Testis (tissue), 2 donors: ENCODE results near the gene ARHGAP23.

ENCODE experiments used
- CTCF ChIP-seq, 3 experiments: fragments of 450-650 bp in 2 of 3; fragments of 200-600 bp in 1 of 3; sonication (generic) in 1 of 3; IDR thresholded peaks; one replicate each; pipeline ENCODE4 v1.5.1; 2016 to 2019; ENCODE audit warnings: antibody characterized with exemption in 3 of 3, mild to moderate bottlenecking in 2 of 3, moderate library complexity in 1 of 3
- POLR2A ChIP-seq: fragments of 450-650 bp; IDR thresholded peaks from one replicate; pipeline ENCODE4 v1.6.1; 2017; ENCODE audit warnings: antibody characterized with exemption, mild to moderate bottlenecking, moderate library complexity

GRCh38 chr17:38541281-38541680, 113.0 kb downstream of the ARHGAP23 start:
- TF ChIP-seq POLR2A (no peak), CTCF (IDR thresholded peaks at IDR 0.05) (no peak)
